OCI-LY7 (cell line): ENCODE measurements around the gene FNDC3A. TPM values are rescaled to one million over a fixed set of nuclear protein-coding genes. Genes with fewer than 3 reads are reported as not detected.

Experiments used
- BruUV-seq: library from RNA; stranded (reverse); fragments of 400-500 nt; replicated peaks from 2 replicates; lab custom pipeline; 2021; lab: Mats Ljungman, UMichigan
- CTCF ChIA-PET: fragments of 300-600 bp; sonication (Branson Sonifier 250); formaldehyde crosslinking; loops from one replicate; lab custom pipeline; 2022; ENCODE audit warnings: antibody characterized with exemption; ENCODE audit not compliant: unreplicated experiment; lab: Charles Lee
- POLR2A ChIA-PET: fragments of 300-600 bp; sonication (Branson Sonifier 250); formaldehyde crosslinking; loops from one replicate; lab custom pipeline; 2022; ENCODE audit warnings: antibody characterized with exemption; lab: Charles Lee
- DNase-seq: peaks from one replicate; pipeline ENCODE4 v3.0.0-alpha.2; 2015; ENCODE audit warnings: low spot score
- H2AFZ ChIP-seq: fragments of 200-600 bp; sonication (generic), shearing (Covaris generic); 2 replicates; pipeline ENCODE4 v1.6.1; 2014; ENCODE audit warnings: mild to moderate bottlenecking, antibody characterized with exemption, low read length, moderate library complexity
- H3K27ac ChIP-seq: fragments of 200-600 bp; sonication (generic); 2 replicates; pipeline ENCODE4 v1.5.1; 2014; ENCODE audit warnings: mixed run types, low read depth, mild to moderate bottlenecking, moderate library complexity, low read length, inconsistent platforms; ENCODE audit not compliant: poor library complexity, severe bottlenecking
- H3K36me3 ChIP-seq: fragments of 200-600 bp; sonication (generic); 2 replicates; pipeline ENCODE4 v1.6.1; 2014; ENCODE audit warnings: mild to moderate bottlenecking, antibody characterized with exemption, low read length, moderate library complexity, mixed read lengths; ENCODE audit not compliant: insufficient read depth
- H3K4me1 ChIP-seq: fragments of 200-600 bp; sonication (generic); 2 replicates; pipeline ENCODE4 v1.5.1; 2014; ENCODE audit warnings: mild to moderate bottlenecking, low read length; ENCODE audit not compliant: insufficient read depth, poor library complexity, severe bottlenecking
- H3K4me2 ChIP-seq: fragments of 200-600 bp; sonication (generic); 2 replicates; pipeline ENCODE4 v1.6.1; 2014; ENCODE audit warnings: mild to moderate bottlenecking, low read length
- H3K4me3 ChIP-seq: fragments of 200-600 bp; sonication (generic); 2 replicates; pipeline ENCODE4 v1.5.1; 2014; ENCODE audit warnings: mild to moderate bottlenecking, low read depth, low read length; ENCODE audit not compliant: poor library complexity, severe bottlenecking
- H3K79me2 ChIP-seq: fragments of 200-600 bp; sonication (generic); 2 replicates; pipeline ENCODE4 v1.6.1; 2016; ENCODE audit warnings: low read depth, mild to moderate bottlenecking, low read length, moderate library complexity, mixed read lengths; ENCODE audit not compliant: insufficient read depth
- H3K9me2 ChIP-seq: fragments of 200-600 bp; sonication (generic); 2 replicates; pipeline ENCODE4 v1.6.1; 2016; ENCODE audit warnings: mild to moderate bottlenecking, low read length, mixed read lengths; ENCODE audit not compliant: insufficient read depth
- H3K9me3 ChIP-seq: fragments of 200-600 bp; sonication (generic); 2 replicates; pipeline ENCODE4 v1.6.1; 2014; ENCODE audit warnings: mild to moderate bottlenecking, mixed run types, low read length, mixed read lengths
- H4K20me1 ChIP-seq: fragments of 200-600 bp; sonication (generic); 2 replicates; pipeline ENCODE4 v1.6.1; 2014; ENCODE audit warnings: mild to moderate bottlenecking, antibody characterized with exemption, low read length, moderate library complexity, mixed read lengths; ENCODE audit not compliant: insufficient read depth
- CTCF ChIP-seq: fragments of 200-600 bp; sonication (generic); conservative IDR thresholded peaks from 2 replicates; pipeline ENCODE4 v1.5.1; 2014; ENCODE audit warnings: mild to moderate bottlenecking, antibody characterized with exemption, low read length, moderate library complexity, mixed read lengths
- EZH2phosphoT487 ChIP-seq: fragments of 200-600 bp; sonication (generic); IDR thresholded peaks from 2 replicates; pipeline ENCODE4 v1.6.1; 2018; ENCODE audit warnings: low read depth, borderline replicate concordance, mild to moderate bottlenecking, mixed run types, antibody characterized with exemption, low read length, moderate library complexity, mixed read lengths
- intact Hi-C: fragments of 100-400 bp; cut with micrococcal nuclease; formaldehyde crosslinking; loops from one replicate; pipeline ENCODE4 v1.10.0; 2022; ENCODE audit not compliant: unreplicated experiment
- total RNA-seq, 2 experiments: library from RNA; depleted of rRNA in 1 of 2; stranded (reverse); fragments of >200 nt in 1 of 2; shearing (Covaris generic) in 1 of 2; gene quantifications; 2 replicates each; pipeline ENCODE4 v1.2.3, GENCODE V29; 2014 to 2022

FNDC3A gene
- total RNA-seq, 2 experiments from 2014 or later: 38.7 to 59.6 TPM

- H2AFZ ChIP-seq: no peak overlapping the region
- H3K9me3 ChIP-seq: no peaks in the 10 kb centered on the region
- H4K20me1 ChIP-seq: no peaks in the 10 kb centered on the region
- no peak overlapping the region for H3K27ac ChIP-seq
- POLR2A ChIA-PET: no interaction called here
- intact Hi-C loops: no loop called here
- CTCF ChIA-PET: no interaction called here
- DNase-seq: no peak
- H3K4me1 ChIP-seq: peaks cover 10% of the 10 kb centered on the region
- TF ChIP-seq EZH2phosphoT487: no peak
- no peak for TF ChIP-seq CTCF
- H3K36me3 ChIP-seq: peaks cover 7% of the 10 kb centered on the region; the same call in 1 of the 2 replicates
- no peaks in the 10 kb centered on the region for H3K9me2 ChIP-seq
- no peak overlapping the region for H3K4me2 ChIP-seq
- H3K4me3 ChIP-seq: no peak overlapping the region
- no peaks in the 10 kb centered on the region for H3K79me2 ChIP-seq
- BruUV-seq: no TSS peak
Measured at GRCh38 chr13:49213539-49213938, 237.8 kb downstream of the FNDC3A start.

- intact Hi-C loops: no loop called here
- no peak overlapping the region for H3K27ac ChIP-seq
- H3K79me2 ChIP-seq: no peaks in the 10 kb centered on the region
- H3K4me1 ChIP-seq: peaks cover 10% of the 10 kb centered on the region
- no peak for DNase-seq
- TF ChIP-seq CTCF (no peak), EZH2phosphoT487 (no peak)
- H3K9me2 ChIP-seq: no peaks in the 10 kb centered on the region
- no peaks in the 10 kb centered on the region for H4K20me1 ChIP-seq
- H3K9me3 ChIP-seq: no peaks in the 10 kb centered on the region
- H2AFZ ChIP-seq: peak overlapping the region; percentile 62; the same call in 1 of the 2 replicates
- ChIA-PET CTCF (interaction anchor here (0.8 to 1.1 kb wide), 2 partner anchors 23 to 37 kb away, joined by 3 read pairs; no protein-coding TSS in a partner anchor), POLR2A (interaction anchor here (0.8 to 1.0 kb wide), 4 partner anchors 9 to 23 kb away, joined by 3 to 4 read pairs (median 3); no protein-coding TSS in a partner anchor)
- 0 out of 2 replicates have a peak, but pooled peaks cover 4% of the 10 kb centered on the region for H3K36me3 ChIP-seq
- H3K4me3 ChIP-seq: no peak overlapping the region
- BruUV-seq: no TSS peak
- H3K4me2 ChIP-seq: no peak overlapping the region; the same call in 1 of the 2 replicates
Measured at GRCh38 chr13:49213997-49214916, 238.5 kb downstream of the FNDC3A start.
